HUES6 (cell line): ENCODE measurements around the gene VASH2.

Source experiments
- H3K27ac ChIP-seq: 2 replicates; pipeline ENCODE4 v1.7.0; 2013; ENCODE audit warnings: low read depth, mild to moderate bottlenecking, low read length, inconsistent platforms
- H3K27me3 ChIP-seq: 2 replicates; pipeline ENCODE4 v1.6.1; 2013; ENCODE audit warnings: low read length; ENCODE audit not compliant: control insufficient read depth, insufficient read depth
- H3K36me3 ChIP-seq: 2 replicates; pipeline ENCODE4 v1.6.1; 2013; ENCODE audit warnings: low read length; ENCODE audit not compliant: control insufficient read depth, insufficient read depth
- H3K4me1 ChIP-seq: 2 replicates; pipeline ENCODE4 v1.6.1; 2013; ENCODE audit warnings: low read length; ENCODE audit not compliant: control insufficient read depth, insufficient read depth
- H3K4me3 ChIP-seq: 2 replicates; pipeline ENCODE4 v1.5.1; 2013; ENCODE audit warnings: low read depth, low read length
- H3K9ac ChIP-seq: one replicate; pipeline ENCODE4 v1.6.1; 2013; ENCODE audit warnings: mild to moderate bottlenecking, low read length
- H3K9me3 ChIP-seq: 2 replicates; pipeline ENCODE4 v1.6.1; 2013; ENCODE audit warnings: low read depth, low read length; ENCODE audit not compliant: control insufficient read depth, insufficient read depth

VASH2 gene

DNA sequence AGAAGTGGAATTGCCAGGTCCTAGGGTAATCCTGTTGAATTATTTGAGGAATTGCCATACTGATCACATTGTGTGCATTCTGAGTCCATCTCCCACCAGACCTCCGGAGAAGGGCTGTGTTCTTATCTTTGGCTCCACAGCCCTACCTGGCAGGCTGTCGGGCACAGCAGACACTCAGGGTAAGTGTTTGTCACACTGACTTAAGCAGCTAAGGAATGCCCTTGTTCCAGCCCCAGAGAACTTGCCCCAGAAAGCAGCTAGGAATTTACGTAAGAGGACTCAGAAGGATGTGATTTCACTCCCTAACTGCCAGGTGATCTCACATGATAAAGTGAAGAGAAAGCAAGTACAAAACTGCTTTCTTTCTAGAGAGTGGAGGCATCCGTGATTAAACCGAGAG, 21.0 kb downstream of the VASH2 start:
- Histone ChIP-seq H3K9me3 (no peaks in the 10 kb centered on the region), H3K27me3 (no peaks in the 10 kb centered on the region), H3K4me1 (peaks cover 36% of the 10 kb centered on the region), H3K9ac (no peak overlapping the region), H3K27ac (no peak overlapping the region), H3K4me3 (no peak overlapping the region), H3K36me3 (peaks cover 96% of the 10 kb centered on the region)

GRCh38 chr1:212973426-212973825, 23.1 kb downstream of the VASH2 start:
- H3K27me3 ChIP-seq = no peaks in the 10 kb centered on the region
- H3K4me1 ChIP-seq = peaks cover 27% of the 10 kb centered on the region
- peaks cover 96% of the 10 kb centered on the region for H3K36me3 ChIP-seq
- no peak overlapping the region for H3K9ac ChIP-seq
- no peak overlapping the region for H3K27ac ChIP-seq
- no peak overlapping the region for H3K4me3 ChIP-seq
- no peaks in the 10 kb centered on the region for H3K9me3 ChIP-seq

- Histone ChIP-seq H3K9ac (no peak overlapping the region), H3K4me3 (no peak overlapping the region), H3K27me3 (no peaks in the 10 kb centered on the region), H3K36me3 (peaks cover 96% of the 10 kb centered on the region), H3K4me1 (peaks cover 26% of the 10 kb centered on the region), H3K9me3 (no peaks in the 10 kb centered on the region), H3K27ac (no peak overlapping the region)
Measured at GRCh38 chr1:212973899-212974298, 23.6 kb downstream of the VASH2 start.

DNA sequence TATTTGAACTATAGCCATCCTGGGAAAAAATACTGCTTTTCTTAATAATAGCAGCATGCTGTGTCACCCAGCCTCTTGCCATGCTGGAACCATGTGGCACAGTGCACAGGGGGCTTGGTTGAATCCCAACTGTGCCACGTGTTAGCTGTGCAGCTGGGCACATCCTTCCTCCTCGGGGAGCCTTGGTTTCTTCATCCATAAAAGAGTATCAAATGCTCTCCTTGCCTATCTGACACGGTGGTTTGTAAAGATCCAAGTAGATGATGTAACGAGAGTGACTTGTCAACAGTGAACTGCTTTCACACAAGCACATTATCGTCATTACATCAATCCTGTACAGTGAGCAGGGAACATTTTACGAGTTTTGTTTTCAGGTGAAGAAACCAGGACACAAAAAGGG, 24.4 kb downstream of the VASH2 start:
- Histone ChIP-seq H3K27me3 (no peaks in the 10 kb centered on the region), H3K36me3 (peaks cover 99% of the 10 kb centered on the region), H3K4me3 (no peak overlapping the region), H3K4me1 (peaks cover 25% of the 10 kb centered on the region; the same call in 1 of the 2 replicates), H3K9ac (no peak overlapping the region), H3K27ac (no peak overlapping the region), H3K9me3 (no peaks in the 10 kb centered on the region)

GRCh38 chr1:212975111-212975918, 25.0 kb downstream of the VASH2 start:
- Histone ChIP-seq H3K9me3 (no peaks in the 10 kb centered on the region), H3K36me3 (peaks cover 99% of the 10 kb centered on the region), H3K27ac (no peak overlapping the region), H3K27me3 (no peaks in the 10 kb centered on the region), H3K4me3 (no peak overlapping the region), H3K4me1 (peaks cover 23% of the 10 kb centered on the region; the same call in 1 of the 2 replicates), H3K9ac (no peak overlapping the region)

- H3K36me3 ChIP-seq = peaks cover 99% of the 10 kb centered on the region
- no peak overlapping the region for H3K27ac ChIP-seq
- no peak overlapping the region for H3K4me3 ChIP-seq
- no peaks in the 10 kb centered on the region for H3K27me3 ChIP-seq
- peaks cover 36% of the 10 kb centered on the region; the same call in 1 of the 2 replicates for H3K4me1 ChIP-seq
- H3K9ac ChIP-seq = no peak overlapping the region
- no peaks in the 10 kb centered on the region for H3K9me3 ChIP-seq
Measured at GRCh38 chr1:212976586-212976985, 26.2 kb downstream of the VASH2 start.

- H3K27ac ChIP-seq = no peak overlapping the region
- no peak overlapping the region for H3K9ac ChIP-seq
- H3K36me3 ChIP-seq = peaks cover 99% of the 10 kb centered on the region
Measured at GRCh38 chr1:212977781-212978645, 27.7 kb downstream of the VASH2 start.

GRCh38 chr1:212979340-212980122, 29.2 kb downstream of the VASH2 start:
- no peaks in the 10 kb centered on the region for H3K9me3 ChIP-seq
- no peak overlapping the region for H3K27ac ChIP-seq
- H3K4me1 ChIP-seq = peaks cover 40% of the 10 kb centered on the region; the same call in 1 of the 2 replicates
- no peak overlapping the region for H3K9ac ChIP-seq
- no peak overlapping the region for H3K4me3 ChIP-seq
- no peaks in the 10 kb centered on the region for H3K27me3 ChIP-seq
- H3K36me3 ChIP-seq = peaks cover 96% of the 10 kb centered on the region

More at GRCh38 chr1:212977781-212978645, 27.7 kb downstream of the VASH2 start:
- peaks cover 40% of the 10 kb centered on the region; the same call in 1 of the 2 replicates for H3K4me1 ChIP-seq
- no peak overlapping the region for H3K4me3 ChIP-seq
- no peaks in the 10 kb centered on the region for H3K27me3 ChIP-seq
- H3K9me3 ChIP-seq = no peaks in the 10 kb centered on the region

DNA sequence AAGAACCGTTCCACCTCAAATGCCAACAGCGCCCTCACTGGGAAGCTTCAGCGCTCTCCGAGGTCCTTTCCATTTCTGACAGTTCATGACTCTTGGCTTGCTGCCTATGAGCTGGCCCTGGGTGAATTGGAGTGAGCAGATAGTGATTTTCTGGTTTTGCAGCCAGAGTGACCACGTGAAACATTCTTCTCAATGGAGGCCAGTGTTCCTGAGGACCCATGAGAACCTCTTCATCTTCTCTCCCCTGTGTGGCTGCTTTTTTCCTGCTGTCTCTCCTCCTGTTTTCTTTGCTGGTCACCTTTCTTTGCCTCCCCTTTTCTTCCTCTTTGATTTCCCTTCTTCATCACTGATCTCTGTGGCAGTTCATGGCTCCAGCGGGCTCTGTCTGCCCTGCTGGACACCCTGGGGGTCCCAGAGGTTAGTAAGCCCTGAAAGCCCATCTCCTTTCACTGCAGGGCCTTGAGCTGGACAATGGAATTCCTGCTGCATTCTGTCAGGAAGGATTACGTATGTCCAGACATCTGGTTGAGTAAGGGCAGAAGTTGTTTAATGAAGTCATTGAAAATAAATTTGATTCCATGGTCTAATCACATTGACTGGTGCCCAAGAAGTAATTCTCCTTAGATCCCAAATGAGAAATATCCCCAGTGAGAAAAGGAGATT, 29.9 kb downstream of the VASH2 start:
- Histone ChIP-seq H3K4me3 (no peak overlapping the region), H3K4me1 (peaks cover 37% of the 10 kb centered on the region; the same call in 1 of the 2 replicates), H3K9ac (no peak overlapping the region), H3K27me3 (no peaks in the 10 kb centered on the region), H3K27ac (no peak overlapping the region), H3K36me3 (peaks cover 92% of the 10 kb centered on the region), H3K9me3 (no peaks in the 10 kb centered on the region)

DNA sequence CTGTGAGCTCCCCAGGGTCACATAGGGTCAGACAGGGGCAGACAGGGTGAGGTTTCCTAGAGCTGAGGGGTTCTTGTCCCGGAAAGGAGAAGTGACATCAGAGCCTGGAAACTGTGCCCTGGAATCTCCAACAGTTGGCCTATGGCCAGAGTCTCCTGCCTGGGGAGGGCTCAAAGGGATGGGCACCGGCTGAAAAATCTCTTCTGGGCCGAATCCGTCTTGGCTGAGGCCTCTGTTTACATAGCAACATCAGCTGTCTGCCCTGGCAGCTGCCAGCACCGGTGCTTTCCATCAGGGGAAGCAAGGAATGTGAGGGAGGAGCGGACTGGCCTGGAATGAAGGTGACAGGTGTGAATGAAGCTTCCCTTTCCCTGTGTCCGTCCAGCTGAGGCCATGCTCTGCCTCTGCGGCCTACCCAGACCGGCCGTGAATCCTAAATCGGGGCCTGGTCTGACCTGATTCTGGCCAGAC, 30.7 kb downstream of the VASH2 start:
- H3K4me1 ChIP-seq = peaks cover 34% of the 10 kb centered on the region; the same call in 1 of the 2 replicates
- no peak overlapping the region for H3K27ac ChIP-seq
- no peaks in the 10 kb centered on the region for H3K27me3 ChIP-seq
- peaks cover 84% of the 10 kb centered on the region for H3K36me3 ChIP-seq
- H3K4me3 ChIP-seq = no peak overlapping the region
- no peaks in the 10 kb centered on the region for H3K9me3 ChIP-seq
- no peak overlapping the region for H3K9ac ChIP-seq
